Measurements from ENCODE around the gene BMPR1A.

GRCh38 chr10:86756511-86757112 lies at the start of gene BMPR1A:
- TF ChIP-seq TAF1 (IDR thresholded peaks at IDR 0.05; ENCODE audit: borderline replicate concordance, insufficient read depth, low read length) = no peak
- TF ChIP-seq POLR2AphosphoS5 (IDR thresholded peaks at IDR 0.05; ENCODE audit: low read depth, low read length) = no peak
- no peak for TF ChIP-seq REST (IDR thresholded peaks at IDR 0.05; ENCODE audit: insufficient read depth in 1 of 2, low read depth in 2 of 2, low read length in 2 of 2)
- no peak for TF ChIP-seq SIN3A (IDR thresholded peaks at IDR 0.05; ENCODE audit: borderline replicate concordance, insufficient read depth, low read length)
